H1 (cell line): Measurements from ENCODE around the gene GNAS.

Experiments used
- EGR1 ChIP-seq: IDR thresholded peaks from 2 replicates; pipeline ENCODE4 v1.6.1; 2011; ENCODE audit warnings: low read depth, low read length, borderline replicate concordance
- TF ChIP-seq, protein P1 (sequence below), 3 experiments: IDR thresholded peaks; 1 replicate in 2 of 3; 2 replicates in 1 of 3; pipeline versions ENCODE4 v1.5.1 to v1.6.1; 2011; ENCODE audit warnings: low read length in 3 of 3, mild to moderate bottlenecking in 3 of 3, inconsistent platforms in 2 of 3, low read depth in 1 of 3, moderate library complexity in 1 of 3; ENCODE audit not compliant: insufficient read depth in 1 of 3; ENCODE audit errors: control extremely low read depth in 1 of 3

DNA sequence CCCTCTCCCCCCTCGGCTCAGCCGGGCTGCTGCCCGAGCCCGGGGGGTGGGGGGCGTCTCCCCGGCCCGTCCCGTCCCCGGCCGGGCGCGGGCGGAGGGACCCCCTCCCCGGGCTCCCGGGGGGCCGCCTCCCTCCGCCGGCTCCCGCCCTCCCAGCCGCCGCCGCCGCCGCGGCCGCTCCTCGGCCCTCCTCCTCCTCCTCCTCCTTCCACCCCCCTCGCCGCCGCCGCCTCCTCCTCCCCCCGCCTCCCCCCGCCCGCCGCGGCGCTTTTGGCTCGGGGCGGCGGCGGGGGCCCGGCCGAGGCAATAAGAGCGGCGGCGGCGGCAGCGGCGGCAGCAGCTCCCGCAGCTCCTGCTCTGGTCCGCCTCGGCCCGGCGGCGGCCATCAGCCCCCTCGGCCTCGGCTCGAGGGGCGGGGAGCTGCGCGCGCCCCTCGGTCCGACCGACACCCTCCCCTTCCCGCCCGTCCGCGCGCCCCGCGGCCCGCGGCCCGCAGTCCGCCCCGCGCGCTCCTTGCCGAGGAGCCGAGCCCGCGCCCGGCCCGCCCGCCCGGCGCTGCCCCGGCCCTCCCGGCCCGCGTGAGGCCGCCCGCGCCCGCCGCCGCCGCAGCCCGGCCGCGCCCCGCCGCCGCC is 38.7 kb downstream of the GNAS start:
- TF ChIP-seq, protein P1, sequence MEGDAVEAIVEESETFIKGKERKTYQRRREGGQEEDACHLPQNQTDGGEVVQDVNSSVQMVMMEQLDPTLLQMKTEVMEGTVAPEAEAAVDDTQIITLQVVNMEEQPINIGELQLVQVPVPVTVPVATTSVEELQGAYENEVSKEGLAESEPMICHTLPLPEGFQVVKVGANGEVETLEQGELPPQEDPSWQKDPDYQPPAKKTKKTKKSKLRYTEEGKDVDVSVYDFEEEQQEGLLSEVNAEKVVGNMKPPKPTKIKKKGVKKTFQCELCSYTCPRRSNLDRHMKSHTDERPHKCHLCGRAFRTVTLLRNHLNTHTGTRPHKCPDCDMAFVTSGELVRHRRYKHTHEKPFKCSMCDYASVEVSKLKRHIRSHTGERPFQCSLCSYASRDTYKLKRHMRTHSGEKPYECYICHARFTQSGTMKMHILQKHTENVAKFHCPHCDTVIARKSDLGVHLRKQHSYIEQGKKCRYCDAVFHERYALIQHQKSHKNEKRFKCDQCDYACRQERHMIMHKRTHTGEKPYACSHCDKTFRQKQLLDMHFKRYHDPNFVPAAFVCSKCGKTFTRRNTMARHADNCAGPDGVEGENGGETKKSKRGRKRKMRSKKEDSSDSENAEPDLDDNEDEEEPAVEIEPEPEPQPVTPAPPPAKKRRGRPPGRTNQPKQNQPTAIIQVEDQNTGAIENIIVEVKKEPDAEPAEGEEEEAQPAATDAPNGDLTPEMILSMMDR (IDR thresholded peaks at IDR 0.05; ENCODE audit: control extremely low read depth in 1 of 3, insufficient read depth in 1 of 3, low read depth in 1 of 3, low read length in 3 of 3), result no peak
- no peak for TF ChIP-seq EGR1
